Lower leg skin (tissue), 3 donors: ENCODE measurements around the gene GPC3.

ENCODE experiments used
- POLR2A ChIP-seq, 2 donors: fragments of 450-650 bp; IDR thresholded peaks; one replicate each; pipeline ENCODE4 v1.6.1; 2016 to 2017; ENCODE audit warnings: antibody characterized with exemption in 2 of 2, mild to moderate bottlenecking in 1 of 2, moderate library complexity in 1 of 2
- TF ChIP-seq, protein P1 (sequence below), 3 donors: fragments of 450-650 bp; IDR thresholded peaks; one replicate each; pipeline ENCODE4 v1.5.1; 2016; ENCODE audit warnings: antibody characterized with exemption in 3 of 3, mild to moderate bottlenecking in 3 of 3, moderate library complexity in 2 of 3

DNA sequence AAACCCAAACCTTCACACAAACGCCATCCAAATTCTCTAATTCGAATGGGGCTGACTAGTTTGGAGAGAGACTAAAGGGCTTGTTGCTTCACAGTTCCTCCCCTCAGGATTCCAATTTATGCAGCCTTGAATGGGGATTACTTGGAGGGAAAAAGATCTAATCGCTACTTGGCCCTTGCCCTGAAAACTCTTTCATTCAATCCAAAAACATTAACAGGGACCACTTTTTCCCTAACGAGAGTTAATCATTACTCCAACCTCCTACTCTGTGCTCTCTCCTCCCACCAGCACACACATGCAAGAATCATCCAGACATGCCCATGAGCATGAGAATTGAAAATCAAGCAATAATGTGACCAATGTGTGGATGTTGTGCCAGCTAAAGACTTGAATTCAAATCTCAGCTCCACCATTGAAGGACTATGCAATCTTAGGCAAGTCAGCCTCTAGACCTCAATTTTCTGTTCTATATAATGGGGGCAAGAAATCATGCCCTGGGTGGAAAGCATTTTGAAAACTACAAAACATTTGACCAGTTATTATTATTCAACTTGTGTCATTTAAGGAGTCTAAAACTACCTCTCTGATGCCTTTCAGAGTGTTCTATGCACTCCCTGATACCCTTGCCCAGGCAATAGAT is 34.3 kb upstream of the GPC3 start:
- TF ChIP-seq, protein P1, sequence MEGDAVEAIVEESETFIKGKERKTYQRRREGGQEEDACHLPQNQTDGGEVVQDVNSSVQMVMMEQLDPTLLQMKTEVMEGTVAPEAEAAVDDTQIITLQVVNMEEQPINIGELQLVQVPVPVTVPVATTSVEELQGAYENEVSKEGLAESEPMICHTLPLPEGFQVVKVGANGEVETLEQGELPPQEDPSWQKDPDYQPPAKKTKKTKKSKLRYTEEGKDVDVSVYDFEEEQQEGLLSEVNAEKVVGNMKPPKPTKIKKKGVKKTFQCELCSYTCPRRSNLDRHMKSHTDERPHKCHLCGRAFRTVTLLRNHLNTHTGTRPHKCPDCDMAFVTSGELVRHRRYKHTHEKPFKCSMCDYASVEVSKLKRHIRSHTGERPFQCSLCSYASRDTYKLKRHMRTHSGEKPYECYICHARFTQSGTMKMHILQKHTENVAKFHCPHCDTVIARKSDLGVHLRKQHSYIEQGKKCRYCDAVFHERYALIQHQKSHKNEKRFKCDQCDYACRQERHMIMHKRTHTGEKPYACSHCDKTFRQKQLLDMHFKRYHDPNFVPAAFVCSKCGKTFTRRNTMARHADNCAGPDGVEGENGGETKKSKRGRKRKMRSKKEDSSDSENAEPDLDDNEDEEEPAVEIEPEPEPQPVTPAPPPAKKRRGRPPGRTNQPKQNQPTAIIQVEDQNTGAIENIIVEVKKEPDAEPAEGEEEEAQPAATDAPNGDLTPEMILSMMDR (IDR thresholded peaks at IDR 0.05): no peak
- TF ChIP-seq POLR2A (IDR thresholded peaks at IDR 0.05): no peak
